HG03097 (cell line): ENCODE data around the gene SIRT3.
"Not testable (repeated sequence)": the region's sequence is repeated elsewhere in the genome, so short reads cannot be mapped to it uniquely, and the experiment has no call there.

Experiments
- ATAC-seq: cut with Tn5 transposase; IDR thresholded peaks from one replicate; pipeline ENCODE4 v1.9.1; 2021; ENCODE audit not compliant: unreplicated experiment, low FRiP score

SIRT3 gene

GRCh38 chr11:244376-244775, 8.2 kb upstream of the SIRT3 start:
- ATAC-seq, result no peak

DNA sequence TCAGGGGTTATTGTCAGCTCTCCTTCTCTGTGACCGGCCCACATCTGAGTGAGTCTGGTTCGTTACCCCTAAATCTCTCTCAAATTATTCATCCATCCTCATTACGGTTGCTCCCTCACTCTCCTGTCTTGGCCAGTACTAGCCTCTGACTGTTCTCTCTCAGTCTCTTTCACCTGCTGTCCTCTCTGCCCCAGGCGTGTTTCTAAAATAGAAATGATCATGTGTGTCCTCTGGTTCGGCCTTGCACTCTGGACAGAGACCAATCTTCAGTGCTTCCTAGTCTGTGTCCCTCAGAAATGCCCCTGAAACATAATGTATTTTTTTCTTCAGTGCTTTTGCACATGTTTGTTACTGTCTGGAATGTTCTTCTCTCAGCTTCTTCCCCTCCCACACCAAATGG, 5.5 kb upstream of the SIRT3 start:
- no peak for ATAC-seq

DNA sequence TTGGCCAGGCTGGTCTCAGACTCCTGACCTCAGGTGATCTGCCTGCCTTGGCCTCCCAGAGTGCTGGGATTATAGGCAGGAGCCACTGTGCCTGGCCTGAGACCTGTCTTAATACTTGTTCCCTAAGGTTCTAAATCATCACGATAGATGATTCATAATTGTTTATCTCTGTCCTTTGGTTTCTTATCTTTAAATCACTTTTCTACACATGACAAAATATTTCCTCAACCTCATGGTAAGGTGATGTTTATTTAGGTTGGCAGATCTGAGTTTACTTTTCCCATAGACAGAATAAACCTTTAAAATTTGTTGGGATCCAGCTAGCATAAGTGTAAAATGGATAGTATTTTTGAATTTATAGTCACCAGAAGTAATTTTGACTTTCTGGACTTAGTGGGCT, 4.2 kb upstream of the SIRT3 start:
- ATAC-seq, result no peak

DNA sequence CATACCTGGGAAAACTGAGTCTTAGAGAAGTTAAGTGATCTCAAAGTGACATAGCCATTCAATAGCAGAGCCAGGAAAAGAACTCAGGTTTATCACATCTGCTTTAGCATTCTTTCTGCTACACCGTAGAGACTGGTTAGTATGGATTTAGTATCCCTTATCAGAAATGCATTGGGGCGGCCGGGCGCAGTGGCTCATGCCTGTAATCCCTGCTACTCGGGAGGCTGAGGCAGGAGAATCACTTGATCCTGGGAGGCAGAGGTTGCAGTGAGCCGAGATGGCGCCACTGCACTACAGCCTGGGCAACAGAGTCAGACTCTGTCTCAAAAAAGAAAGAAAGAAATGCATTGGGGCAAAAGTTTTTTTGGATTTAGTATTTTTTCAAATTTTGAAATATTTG, 2.2 kb upstream of the SIRT3 start:
- ATAC-seq, result not testable (repeated sequence)

- peak; percentile 83 for ATAC-seq
Measured at GRCh38 chr11:236774-237767, 929 bp upstream of the SIRT3 start, which contains the start of gene PSMD13. Gene PSMD13 (plus strand): TSS chr11:236976. CDS start chr11:237050, 74 bp downstream.

- no peak for ATAC-seq
Measured at GRCh38 chr11:235609-235996, 539 bp downstream of the SIRT3 start.

DNA sequence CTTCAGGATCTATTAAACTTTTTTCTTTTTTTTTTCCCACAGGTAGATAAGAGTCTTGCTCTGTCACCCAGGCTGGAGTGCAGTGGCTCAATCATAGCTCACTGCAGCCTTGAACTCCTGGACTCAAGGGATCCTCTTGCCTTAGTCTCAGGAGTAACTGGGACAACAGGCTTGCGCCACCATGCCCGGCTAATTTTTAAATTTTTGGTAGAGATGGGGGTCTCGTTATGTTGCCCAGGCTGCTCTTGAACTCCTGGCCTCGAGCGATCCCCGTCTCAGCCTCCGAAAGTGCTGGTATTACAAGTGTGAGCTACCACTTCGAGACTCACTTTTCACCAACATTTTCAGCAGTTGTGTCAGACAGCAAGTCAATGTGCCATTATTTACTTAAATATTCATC, 962 bp downstream of the SIRT3 start:
- ATAC-seq, result no peak

DNA sequence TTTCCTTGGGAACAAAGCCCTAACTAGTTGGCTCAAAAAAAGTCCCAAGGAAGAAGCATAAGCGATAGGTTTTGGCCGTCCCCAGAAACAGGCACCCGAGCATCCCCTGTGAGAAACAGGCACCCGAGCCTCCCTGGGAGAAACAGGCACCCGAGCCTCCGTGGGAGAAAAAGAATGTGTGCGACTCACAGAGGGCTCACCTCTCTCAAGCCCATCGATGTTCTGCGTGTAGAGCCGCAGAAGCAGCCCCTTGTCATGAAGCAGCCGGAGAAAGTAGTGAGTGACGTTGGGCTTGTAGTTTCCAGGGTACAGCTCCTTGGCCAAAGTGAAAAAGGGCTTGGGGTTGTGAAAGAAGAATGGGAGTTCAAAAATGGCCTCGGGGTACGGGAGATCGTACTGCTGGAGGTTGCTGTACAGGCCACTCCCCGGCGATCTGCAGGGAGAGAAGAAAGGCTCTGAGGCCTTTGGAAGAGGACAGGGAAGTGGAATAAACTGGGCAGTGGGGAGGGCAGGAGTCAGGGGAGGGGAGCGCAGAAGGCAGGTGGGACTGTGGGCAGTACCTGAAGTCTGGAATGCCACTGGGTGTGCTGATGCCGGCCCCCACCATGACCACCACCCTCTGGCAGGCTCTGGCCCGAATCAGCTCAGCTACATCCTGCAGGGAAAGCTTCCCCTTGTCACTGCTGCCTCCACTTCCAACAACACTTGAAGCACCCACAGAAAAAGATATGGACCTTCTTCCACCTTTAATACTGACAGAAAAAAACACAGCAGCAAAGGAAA, 3.2 kb downstream of the SIRT3 start:
- no peak for ATAC-seq

- no peak for ATAC-seq
Measured at GRCh38 chr11:230431-230830, 5.7 kb downstream of the SIRT3 start.

DNA sequence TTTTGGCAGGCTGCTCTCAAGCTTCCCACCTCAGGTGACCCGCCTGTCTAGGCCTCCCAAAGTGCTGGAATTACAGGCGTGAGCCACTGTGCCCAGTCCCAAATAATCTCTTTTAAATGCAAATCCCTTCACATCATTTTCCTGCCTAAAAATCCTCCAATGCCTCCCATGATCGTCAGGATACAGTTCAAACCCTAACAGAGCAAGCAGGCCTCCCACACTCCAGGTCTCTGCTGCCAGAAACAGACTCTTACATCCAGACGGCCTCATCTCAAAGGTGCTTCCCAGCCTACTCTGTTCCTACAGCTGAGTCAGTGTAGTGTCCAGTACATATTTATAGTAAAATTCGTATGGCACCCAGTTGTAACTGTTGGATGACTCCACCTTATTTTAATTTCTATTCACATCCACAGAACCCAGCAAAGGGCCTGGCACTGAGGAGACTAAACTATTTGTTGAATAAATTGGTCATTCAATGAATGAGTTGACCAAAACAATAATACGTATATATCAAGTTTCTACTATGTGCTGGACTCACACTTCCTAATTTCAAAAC, 8.2 kb downstream of the SIRT3 start:
- ATAC-seq, result no peak

- no peak for ATAC-seq
Measured at GRCh38 chr11:225734-226453, 10.2 kb downstream of the SIRT3 start.

DNA sequence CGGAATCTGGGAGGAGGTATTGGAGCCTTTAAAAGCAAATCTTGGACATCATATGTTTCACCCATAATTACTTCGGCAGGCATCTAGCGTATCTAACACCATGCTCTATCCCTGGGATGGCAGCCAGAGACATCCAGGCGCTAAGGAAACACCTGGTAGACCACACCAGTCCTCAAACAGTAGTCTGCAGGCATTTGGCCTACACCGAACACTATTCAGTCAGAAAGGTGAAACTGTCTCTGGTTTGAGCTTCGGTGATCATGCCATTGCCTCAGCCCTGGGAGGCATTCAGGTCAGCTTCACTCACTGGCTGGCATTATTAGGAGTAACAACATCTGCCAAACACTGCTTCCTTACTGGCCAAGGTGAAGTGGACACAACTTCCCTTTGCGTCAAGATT, 11.7 kb downstream of the SIRT3 start:
- ATAC-seq, result no peak

DNA sequence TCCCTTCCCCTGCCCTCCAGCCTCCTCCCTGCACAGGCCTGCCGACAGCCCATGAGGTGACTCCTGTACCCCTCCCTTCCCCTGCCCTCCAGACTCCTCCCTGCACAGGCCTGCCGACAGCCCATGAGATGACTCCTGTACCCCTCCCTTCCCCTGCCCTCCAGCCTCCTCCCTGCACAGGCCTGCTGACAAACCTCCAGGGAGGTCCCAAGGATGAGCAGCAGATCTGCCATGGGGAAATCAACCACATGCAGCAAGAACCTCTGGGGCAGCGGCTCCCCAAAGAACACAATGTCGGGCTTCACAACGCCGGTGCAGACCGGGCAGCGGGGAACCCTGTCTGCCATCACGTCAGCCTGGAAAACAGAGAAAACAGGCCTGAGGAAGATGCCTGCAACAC, 12.3 kb downstream of the SIRT3 start:
- ATAC-seq, result no peak

DNA sequence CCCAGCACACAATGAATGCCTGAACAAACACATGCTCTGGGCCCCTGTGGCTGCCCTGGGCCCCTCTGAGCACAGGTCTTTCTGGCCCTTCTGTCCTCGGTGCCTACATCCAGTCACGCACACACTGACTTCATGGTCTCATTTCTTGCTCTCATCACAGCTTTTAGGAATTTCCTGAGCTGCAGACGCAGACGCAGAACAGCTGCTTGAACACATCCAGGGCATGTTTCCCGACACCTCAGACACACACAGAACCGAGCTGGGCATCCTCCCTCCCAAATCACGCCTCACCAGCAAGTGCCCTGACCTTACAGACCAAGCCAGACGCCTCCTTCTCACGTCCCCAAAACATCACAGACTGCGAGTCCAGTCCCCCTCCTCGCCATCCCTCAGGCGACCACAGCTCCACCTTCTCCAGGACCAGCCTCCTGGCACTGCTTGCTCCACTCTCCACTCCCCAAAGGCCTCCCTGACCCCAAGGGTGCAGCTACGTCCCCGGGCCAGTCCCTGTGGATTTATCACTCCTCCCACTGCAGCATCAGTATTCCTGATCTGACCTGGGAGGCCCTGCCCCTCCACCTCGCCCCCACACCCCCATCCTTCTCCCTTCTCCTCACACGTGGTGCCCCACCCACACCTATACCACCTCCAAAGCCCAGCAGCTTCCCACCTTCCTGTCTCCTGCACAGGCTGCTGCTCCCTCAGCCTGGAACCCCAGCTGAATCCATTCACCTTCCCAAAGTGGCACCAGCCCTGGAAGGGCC, 12.9 kb downstream of the SIRT3 start:
- ATAC-seq, result no peak

DNA sequence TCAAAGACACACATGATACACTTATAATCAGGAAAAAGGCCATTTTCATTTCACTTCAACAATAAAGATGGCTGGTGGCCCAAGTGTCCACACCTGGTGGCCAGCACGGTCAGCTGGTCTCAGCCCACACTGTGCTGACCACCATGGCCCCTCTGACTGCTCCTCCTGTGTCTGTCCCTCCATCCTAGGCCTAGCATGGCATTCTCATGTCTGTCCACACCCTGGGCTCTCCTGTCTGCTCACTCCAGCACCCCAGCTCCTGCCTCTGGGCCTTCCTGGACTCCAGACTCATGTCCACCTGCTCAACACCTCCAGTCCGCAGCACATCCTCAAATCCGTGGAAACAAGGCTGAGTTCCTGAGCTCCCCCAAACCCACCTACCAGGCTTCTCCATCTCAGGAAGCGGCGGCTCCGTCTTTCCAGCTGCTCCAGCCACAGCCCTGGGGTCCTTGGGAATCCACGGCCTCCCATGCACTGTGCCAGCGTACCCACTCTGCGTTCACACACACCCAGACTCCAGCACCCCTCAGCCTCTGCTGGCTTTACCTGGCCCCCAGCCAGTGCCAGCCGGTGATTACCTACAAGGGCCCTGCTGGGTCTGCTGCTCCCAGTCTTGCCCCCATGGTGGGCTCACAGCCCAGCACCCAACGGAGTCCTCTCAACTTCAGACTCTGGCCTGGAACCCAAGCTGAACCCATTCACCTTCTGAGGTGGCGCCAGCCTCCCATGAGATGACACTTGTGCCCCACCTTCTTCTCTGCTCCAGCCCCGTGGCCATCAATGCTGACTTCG, 13.9 kb downstream of the SIRT3 start:
- no peak for ATAC-seq

GRCh38 chr11:221539-221938, 14.6 kb downstream of the SIRT3 start:
- no peak for ATAC-seq

GRCh38 chr11:220641-221215, 15.4 kb downstream of the SIRT3 start:
- not testable (repeated sequence) for ATAC-seq

- no peak for ATAC-seq
Measured at GRCh38 chr11:218815-219593, 17.1 kb downstream of the SIRT3 start.
